HG03039 (cell line): ENCODE measurements around the gene SLC6A16.
"Not testable (repeated sequence)": the region's sequence is repeated elsewhere in the genome, so short reads cannot be mapped to it uniquely, and the experiment has no call there.

Experiments used
- ATAC-seq: cut with Tn5 transposase; IDR thresholded peaks from one replicate; pipeline ENCODE4 v1.9.1; 2021; ENCODE audit warnings: mild to moderate bottlenecking, moderate library complexity; ENCODE audit not compliant: unreplicated experiment

The SLC6A16 gene

DNA sequence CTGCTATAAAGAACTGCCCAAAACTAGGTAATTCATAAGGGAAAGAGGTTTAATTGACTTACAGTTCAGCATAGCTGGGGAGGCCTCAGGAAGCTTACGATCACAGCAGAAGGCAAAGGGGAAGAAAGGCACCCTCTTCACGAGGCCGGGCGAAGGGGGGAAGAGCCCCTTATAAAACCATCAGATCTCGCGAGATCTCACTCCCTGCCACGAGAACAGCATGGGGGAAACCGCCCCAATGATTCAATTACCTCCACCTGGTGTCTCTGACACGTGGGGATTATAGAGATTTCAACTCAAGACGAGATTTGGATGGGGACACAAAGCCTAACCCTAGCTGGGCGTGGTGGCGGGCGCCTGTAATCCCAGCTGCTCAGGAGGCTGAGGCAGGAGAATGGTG, 42.8 kb downstream of the SLC6A16 start:
- ATAC-seq: no peak

DNA sequence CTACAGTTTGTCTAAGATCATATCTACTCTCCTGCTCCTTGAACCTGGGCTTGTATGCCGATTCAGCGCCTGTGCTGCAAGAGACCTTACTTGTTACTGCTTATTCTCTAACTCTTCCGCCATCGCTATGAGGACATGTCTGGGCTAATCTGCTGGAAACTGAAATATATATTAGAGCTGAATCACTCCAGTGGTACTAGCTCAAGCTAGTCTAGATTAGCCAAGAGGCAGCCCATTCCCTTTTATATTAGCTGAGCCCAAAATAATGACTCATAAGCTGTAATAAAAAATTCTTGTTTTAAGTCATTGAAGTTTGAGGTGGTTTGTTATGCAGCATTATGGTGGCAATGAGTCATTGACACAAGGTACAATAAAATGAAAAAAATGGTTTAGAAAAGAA, 52.8 kb downstream of the SLC6A16 start:
- ATAC-seq: no peak

DNA sequence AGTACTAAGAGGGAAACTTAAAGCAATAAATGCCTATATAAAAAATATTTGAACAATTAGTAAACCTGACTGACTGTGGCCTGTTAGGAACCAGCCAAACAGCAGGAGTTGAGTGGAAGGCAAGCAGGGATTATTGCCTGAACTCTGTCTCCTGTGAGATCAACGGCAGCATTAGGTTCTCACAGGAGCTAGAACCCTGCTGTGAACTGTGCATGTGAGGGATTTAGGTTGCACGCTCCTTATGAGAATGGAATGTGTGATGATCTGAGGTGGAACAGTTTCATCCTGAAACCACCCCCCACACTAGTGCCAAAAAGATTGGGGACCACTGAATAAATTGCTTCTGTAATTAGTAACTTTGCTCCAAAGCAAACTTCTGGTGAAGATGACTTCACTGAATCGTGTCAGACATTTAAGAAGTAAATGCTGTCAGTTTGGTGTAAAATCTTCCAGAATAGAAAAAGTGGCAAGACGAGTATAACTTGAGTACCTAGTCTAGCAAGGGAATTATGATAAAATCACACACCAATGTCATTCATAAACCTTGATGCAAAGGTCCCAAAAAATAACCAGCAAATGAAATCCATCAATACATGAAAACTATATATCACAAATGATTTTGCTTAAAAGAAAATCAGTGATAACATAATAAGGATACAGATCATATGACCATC, 53.8 kb downstream of the SLC6A16 start:
- ATAC-seq: no peak

DNA sequence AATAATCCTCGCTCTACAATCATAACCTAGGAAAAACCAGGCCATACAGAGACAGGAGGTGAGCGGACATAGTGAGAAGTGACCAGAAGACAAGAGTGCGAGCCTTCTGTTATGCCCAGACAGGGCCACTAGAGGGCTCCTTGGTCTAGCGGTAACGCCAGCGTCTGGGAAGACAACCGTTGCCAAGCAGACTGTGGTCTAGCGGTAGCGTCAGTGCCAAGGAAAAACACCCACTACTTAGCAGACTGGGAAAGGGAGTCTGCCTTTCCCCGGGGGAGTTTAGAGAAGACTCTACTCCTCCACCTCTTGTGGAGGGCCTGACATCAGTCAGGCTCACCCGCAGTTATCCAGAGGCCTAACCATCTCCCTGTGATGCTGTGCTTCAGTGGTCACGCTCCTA, 58.6 kb downstream of the SLC6A16 start:
- not testable (repeated sequence) for ATAC-seq

DNA sequence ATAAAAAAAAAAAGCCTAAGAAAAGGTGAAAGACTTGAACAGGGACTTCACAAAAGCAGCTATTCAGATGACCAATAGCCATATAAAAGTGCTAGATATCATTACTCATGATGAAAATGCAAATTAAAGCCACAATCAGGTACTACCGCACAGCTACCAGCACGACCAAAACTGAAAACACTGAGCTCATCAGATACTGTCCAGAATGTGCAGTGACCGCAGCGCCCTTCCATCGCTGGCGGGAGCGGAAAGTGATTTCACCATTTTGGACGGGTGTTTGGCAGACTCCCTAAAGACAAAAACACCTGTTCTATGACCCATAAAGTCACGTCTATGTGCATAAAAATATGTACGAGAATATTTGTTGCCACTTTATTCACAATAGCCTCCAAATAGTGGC, 60.7 kb downstream of the SLC6A16 start:
- ATAC-seq: no peak

DNA sequence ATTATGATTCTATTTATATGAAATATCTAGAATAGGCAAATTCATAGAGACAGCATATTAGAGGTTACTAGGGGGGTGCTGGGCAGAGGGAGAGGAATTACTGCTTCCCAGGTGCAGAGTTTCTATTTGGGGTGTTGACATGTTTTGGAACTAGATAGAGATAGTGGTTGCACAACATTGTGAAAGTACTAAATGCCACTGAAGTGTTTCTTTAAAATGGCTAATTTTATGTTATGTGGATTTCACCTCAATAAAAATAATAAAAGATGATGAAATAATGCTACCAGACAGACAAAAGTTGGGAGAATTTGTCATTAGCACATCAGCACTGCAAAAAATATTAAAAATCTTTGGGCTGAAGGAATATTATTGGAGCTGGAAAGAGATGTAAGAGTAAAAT, 63.4 kb downstream of the SLC6A16 start:
- no peak for ATAC-seq

DNA sequence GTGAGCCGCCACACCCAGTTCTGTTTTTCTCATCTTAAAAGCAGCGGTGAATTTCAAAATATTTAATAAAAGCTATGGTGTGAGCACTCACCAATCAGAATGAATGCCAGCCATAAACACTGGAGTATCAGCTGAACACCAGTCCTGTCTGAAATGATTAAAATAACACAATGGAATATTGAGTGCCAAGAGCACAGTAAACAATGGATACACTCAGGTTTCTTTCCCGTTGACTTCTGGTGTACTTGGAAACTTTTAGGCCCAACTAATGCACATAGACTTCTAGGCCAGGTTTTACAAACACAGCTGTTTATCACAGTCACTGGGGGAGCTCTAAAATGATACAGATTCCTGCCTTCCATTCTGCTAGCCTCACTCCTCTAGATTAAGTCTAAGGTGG, 68.3 kb downstream of the SLC6A16 start:
- no peak for ATAC-seq

DNA sequence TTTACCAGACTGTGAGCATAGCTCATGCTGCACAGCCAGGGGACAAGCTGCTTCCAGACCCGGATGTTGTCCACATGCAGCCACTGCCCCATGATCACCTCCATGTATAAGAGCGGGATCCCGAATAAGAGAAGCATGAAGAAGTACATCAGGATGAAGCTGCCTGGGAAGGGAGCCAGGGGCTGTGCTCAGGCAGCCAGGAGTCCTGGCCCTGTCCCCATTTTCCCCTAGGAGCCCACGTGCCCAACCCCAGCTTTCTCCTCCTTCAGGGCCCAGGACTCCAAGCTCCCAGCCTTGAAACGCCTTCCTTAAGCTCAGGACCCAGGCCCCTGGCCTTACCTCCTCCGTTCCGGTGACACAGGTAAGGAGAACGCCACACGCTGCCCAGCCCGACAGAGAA, 69.3 kb downstream of the SLC6A16 start:
- no peak for ATAC-seq

DNA sequence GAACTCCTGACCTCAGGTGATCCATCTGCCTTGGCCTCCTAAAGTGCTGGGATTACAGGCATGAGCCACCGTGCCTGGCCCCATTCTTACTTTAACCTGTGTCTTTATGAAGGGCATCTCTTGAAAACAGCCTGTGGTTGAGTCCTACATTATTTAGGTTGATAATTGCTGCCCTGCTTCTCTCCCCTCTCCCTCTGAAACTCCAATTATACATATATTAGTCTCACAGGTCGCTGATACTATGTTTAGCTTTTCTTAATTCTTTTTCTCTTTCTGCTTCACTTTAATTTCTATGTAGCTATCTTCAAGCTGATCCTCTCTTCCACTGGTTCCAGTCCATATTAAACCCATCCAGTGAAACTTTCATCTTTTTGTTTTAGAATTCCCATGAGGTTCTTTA, 75.1 kb downstream of the SLC6A16 start:
- ATAC-seq: no peak

DNA sequence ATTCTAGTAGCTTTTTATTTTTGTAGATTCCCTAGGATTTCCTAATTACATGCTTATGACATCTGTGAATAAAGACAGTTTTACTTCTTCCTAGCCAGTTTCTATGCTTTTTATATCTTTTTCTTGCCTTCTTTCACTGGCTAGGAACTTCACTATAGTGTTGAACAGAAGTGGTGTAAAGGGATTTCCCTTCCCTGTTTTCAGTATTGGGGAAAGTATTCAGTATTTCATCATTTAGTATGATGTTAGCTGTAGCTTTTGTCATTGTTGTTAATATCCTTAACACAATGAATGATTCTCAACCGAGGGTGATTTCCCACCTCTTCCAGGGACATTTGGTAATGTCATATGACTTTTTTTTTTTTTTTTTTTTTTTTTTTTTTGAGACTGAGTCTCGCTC, 77.3 kb downstream of the SLC6A16 start:
- ATAC-seq: no peak

DNA sequence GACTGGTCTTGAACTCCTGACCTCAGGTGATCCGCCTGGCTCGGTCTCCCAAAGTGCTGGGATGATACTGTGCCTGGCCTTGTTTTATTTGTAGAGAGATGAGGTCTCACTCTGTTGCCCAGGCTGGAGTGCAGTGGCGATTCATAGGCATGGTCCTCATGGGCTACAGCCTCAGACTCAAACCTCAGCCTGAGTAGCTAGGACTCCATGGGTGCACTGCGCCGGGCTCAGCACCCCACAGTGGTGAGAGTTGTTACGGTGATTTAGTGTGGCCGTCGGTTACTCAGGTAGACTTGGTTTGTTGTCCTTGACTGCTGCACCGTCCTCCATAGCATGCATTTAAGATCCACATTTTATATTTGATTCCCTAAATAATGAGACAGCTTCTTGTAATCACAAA, 80.7 kb downstream of the SLC6A16 start:
- ATAC-seq: no peak

DNA sequence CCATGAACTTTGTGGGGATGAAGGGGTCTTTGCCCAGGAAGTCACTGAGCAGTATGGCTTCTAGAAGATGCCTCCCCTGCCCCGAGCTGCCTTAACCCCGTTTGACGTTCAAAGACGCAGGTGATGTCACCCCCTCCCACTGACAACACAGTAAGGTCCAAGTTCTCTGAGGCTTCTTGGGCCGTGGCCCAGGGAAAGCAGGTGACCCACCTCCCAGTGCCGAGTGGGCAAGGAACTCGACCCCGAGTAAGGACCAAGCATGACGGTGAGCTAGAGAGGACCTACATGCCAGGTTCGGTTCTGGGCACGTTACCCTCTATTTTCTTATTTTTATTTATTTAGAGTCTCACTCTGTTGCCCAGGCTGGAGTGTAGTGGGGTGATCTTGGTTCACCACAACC, 81.3 kb downstream of the SLC6A16 start:
- no peak for ATAC-seq

DNA sequence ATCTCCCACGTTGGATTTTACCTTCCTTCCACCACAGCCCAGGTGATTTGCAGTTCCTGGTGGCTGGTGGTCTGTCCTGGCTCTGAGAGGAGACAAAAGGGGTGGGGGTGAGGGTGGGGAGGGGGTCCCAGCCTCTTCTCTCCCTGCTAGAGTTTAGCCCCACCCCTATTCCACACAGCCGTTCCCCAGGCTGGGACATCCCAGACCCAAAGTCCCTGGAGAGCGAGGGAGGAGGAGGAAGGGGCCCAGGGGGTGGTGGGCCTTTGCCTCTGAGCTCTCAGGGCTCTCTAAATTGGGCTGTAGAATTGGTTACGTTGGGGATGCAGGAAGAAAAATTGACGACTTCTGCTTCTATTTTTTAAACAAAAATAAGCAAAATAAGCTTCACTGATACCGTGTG, 81.9 kb downstream of the SLC6A16 start:
- ATAC-seq: no peak

DNA sequence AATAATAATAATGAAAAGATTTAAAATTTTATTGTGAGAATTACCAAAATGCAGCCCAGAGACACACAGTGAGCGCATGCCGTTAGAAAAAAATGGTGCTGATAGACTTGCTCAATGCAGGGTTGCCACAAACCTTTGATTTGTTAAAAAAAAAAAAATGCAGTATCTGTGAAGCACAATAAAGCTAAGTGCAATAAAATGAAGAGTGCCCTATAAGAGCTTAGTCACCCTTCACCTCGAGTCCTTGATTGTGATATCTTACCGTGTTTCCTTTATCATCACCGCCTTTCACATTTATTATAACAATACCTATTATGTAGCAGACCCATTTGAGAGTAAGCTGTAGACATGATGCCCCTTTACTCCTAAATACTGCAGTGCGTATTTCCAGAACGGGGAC, 83.2 kb downstream of the SLC6A16 start:
- ATAC-seq: no peak
